NCI-H1417 treated with DMSO at 0.1 percent for 48 hours (cell line): ENCODE measurements around the gene CLCNKB.

Experiments
- DNase-seq: peaks from one replicate; lab custom pipeline; 2025; lab: John Stamatoyannopoulos, UW

The CLCNKB gene

GRCh38 chr1:16076031-16076864 lies 32.7 kb downstream of the CLCNKB start:
- no peak for DNase-seq

DNA sequence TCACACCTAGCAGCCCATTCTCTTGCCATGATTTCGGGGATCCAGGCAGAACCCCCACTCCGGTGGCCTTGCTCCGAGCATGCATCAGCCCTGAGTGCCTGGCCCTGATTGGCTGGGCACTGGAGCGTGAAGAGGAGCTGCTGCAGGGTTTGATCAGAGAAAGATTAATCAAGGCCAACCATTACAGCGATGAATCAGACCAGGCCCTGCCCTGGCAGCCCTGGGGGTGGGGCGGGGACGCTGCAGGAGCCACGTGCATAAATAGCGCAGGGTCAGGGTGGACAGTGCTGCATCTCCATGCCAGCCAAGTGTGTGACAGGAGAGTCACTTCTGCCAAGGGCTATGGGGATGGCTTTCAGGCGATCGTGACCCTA lies 33.3 kb downstream of the CLCNKB start:
- DNase-seq = no peak

- no peak for DNase-seq
Observed at GRCh38 chr1:16077406-16078245, 34.0 kb downstream of the CLCNKB start.

GRCh38 chr1:16078925-16079656 lies 35.5 kb downstream of the CLCNKB start:
- peak; percentile 19 for DNase-seq

- no peak for DNase-seq
Observed at GRCh38 chr1:16080422-16081150, 37.0 kb downstream of the CLCNKB start.

- DNase-seq = no peak
Observed at GRCh38 chr1:16081636-16082035, 38.1 kb downstream of the CLCNKB start.

- DNase-seq = no peak
Observed at GRCh38 chr1:16082283-16083038, 38.9 kb downstream of the CLCNKB start.

GRCh38 chr1:16083486-16083885 lies 39.9 kb downstream of the CLCNKB start:
- no peak for DNase-seq

DNA sequence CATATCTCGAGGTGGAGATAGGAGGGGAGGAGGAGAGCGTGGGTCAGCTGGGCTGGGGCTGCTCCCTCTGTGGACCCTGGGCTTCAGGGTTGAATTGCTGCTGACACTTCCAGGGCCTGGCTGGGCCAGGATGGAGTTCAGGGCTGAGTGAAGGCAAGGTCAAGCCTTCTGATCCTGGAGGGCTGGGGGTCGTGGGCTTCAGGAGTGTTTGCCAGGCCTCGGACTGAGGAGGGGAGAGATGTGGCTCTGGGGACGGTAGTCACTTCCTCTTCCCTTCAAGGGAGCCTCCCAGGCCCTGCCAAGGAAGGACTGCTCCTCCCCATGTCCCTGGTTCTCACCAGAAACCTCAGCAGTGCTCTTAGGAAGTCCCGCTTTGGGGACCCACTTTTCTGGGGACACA lies 41.9 kb downstream of the CLCNKB start:
- DNase-seq = no peak

- DNase-seq = no peak
Observed at GRCh38 chr1:16087733-16088132, 44.2 kb downstream of the CLCNKB start.

GRCh38 chr1:16088351-16088911 lies 44.8 kb downstream of the CLCNKB start:
- DNase-seq = no peak

- DNase-seq = no peak
Observed at GRCh38 chr1:16088996-16089395, 45.4 kb downstream of the CLCNKB start.

GRCh38 chr1:16090076-16090826 lies 46.7 kb downstream of the CLCNKB start:
- DNase-seq = no peak

DNA sequence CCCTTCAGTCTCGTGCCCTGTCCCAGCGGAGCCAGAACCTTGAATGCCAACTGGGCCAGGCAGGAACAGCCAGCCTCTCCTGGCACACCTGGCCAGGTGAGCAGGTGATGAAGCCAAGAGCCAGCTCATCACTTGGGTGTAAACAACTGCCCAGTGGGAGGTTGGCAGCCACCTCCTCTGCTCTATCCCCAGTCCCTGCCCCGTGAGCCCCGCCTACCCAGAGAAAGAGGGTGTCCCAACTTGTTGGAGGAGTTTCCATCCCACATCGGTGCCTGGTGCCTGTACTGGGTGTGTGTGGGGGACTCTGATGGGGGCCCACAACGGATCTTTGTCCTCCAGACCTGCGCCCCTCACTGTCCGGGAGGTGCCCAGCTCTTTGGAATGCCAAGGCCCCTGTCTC lies 47.7 kb downstream of the CLCNKB start:
- no peak for DNase-seq

- no peak for DNase-seq
Observed at GRCh38 chr1:16092097-16092922, 48.7 kb downstream of the CLCNKB start.

GRCh38 chr1:16092923-16093511 lies 49.4 kb downstream of the CLCNKB start:
- DNase-seq = no peak

GRCh38 chr1:16093611-16094010 lies 50.0 kb downstream of the CLCNKB start:
- DNase-seq = no peak

GRCh38 chr1:16094453-16095158 lies 51.0 kb downstream of the CLCNKB start:
- no peak for DNase-seq
